Choroid plexus epithelial cell (primary cell): ENCODE measurements around the gene PRICKLE1.

Source experiments
- DNase-seq: peaks from one replicate; pipeline ENCODE4 v3.0.0-alpha.2; 2010; ENCODE audit warnings: low read depth
- H3K4me3 ChIP-seq: 2 replicates; pipeline ENCODE4 v1.5.1; 2011; ENCODE audit warnings: low read depth, mild to moderate bottlenecking, control low read depth, low read length, moderate library complexity
- CTCF ChIP-seq: conservative IDR thresholded peaks from 2 replicates; pipeline ENCODE4 v1.5.1; 2011; ENCODE audit warnings: low read depth, mild to moderate bottlenecking, control low read depth, inconsistent platforms, low read length, moderate library complexity

Gene PRICKLE1

GRCh38 chr12:42584651-42585111, 4.9 kb downstream of the PRICKLE1 start:
- no peak for TF ChIP-seq CTCF
- DNase-seq, result peak; percentile 43
- H3K4me3 ChIP-seq, result no peak overlapping the region

- no peak for TF ChIP-seq CTCF
- DNase-seq, result no peak
- no peak overlapping the region for H3K4me3 ChIP-seq
Measured at GRCh38 chr12:42583016-42583415, 6.5 kb downstream of the PRICKLE1 start.

- no peak overlapping the region for H3K4me3 ChIP-seq
- TF ChIP-seq CTCF, result no peak
- DNase-seq, result no peak
Measured at GRCh38 chr12:42582498-42582897, 7.0 kb downstream of the PRICKLE1 start.

- TF ChIP-seq CTCF, result no peak
- no peak for DNase-seq
- H3K4me3 ChIP-seq, result no peak overlapping the region
Measured at GRCh38 chr12:42582050-42582449, 7.5 kb downstream of the PRICKLE1 start.

- no peak overlapping the region for H3K4me3 ChIP-seq
- TF ChIP-seq CTCF, result no peak
- DNase-seq, result no peak
Measured at GRCh38 chr12:42576374-42576773, 13.2 kb downstream of the PRICKLE1 start.

- DNase-seq, result no peak
- TF ChIP-seq CTCF, result no peak
Measured at GRCh38 chr12:42575717-42576116, 13.8 kb downstream of the PRICKLE1 start.

GRCh38 chr12:42574851-42575266, 14.7 kb downstream of the PRICKLE1 start:
- DNase-seq, result no peak
- H3K4me3 ChIP-seq, result no peak overlapping the region
- TF ChIP-seq CTCF, result no peak

More at GRCh38 chr12:42575717-42576116, 13.8 kb downstream of the PRICKLE1 start:
- no peak overlapping the region for H3K4me3 ChIP-seq
